SK-N-SH treated with all-trans-retinoic acid at 6 μM for 48 hours (cell line): ENCODE measurements around the gene RAPGEF5.

Source experiments
- ATAC-seq: fragments of 200-7000 bp; cut with Tn5 transposase; 3 replicates; pipeline ENCODE4 v1.9.1; 2020; ENCODE audit warnings: mild to moderate bottlenecking, moderate library complexity
- BACH2 ChIP-seq: fragments of 250-450 bp; sonication (Bioruptor Pico); IDR thresholded peaks from 2 replicates; pipeline ENCODE4 v1.9.0; 2021; ENCODE audit warnings: mild to moderate bottlenecking, borderline replicate concordance
- CSDC2 ChIP-seq: fragments of 250-450 bp; sonication (Bioruptor Pico); IDR thresholded peaks from 2 replicates; pipeline ENCODE4 v1.5.0; 2020; ENCODE audit warnings: mild to moderate bottlenecking, moderate library complexity
- GLIS3 ChIP-seq: fragments of 250-450 bp; sonication (Bioruptor Pico); IDR thresholded peaks from 2 replicates; pipeline ENCODE4 v1.5.0; 2020; ENCODE audit warnings: mild to moderate bottlenecking, moderate library complexity
- OSR1 ChIP-seq: fragments of 250-450 bp; sonication (Bioruptor Pico); IDR thresholded peaks from 2 replicates; pipeline ENCODE4 v1.8.0; 2022; ENCODE audit warnings: moderate library complexity, mild to moderate bottlenecking, inconsistent platforms
- PPARA ChIP-seq: fragments of 250-450 bp; sonication (Bioruptor Pico); IDR thresholded peaks from 2 replicates; pipeline ENCODE4 v1.5.0; 2020; ENCODE audit warnings: mild to moderate bottlenecking, borderline replicate concordance
- RARB ChIP-seq: fragments of 250-450 bp; sonication (Bioruptor Pico); IDR thresholded peaks from 2 replicates; pipeline ENCODE4 v1.8.0; 2021; ENCODE audit warnings: mild to moderate bottlenecking, moderate library complexity
- SNAI2 ChIP-seq: fragments of 250-450 bp; sonication (Bioruptor Pico); IDR thresholded peaks from 2 replicates; pipeline ENCODE4 v1.5.0; 2020; ENCODE audit warnings: mild to moderate bottlenecking, moderate library complexity
- TCF4 ChIP-seq: fragments of 250-450 bp; sonication (Bioruptor Pico); IDR thresholded peaks from 2 replicates; pipeline ENCODE4 v1.8.0; 2021; ENCODE audit warnings: mild to moderate bottlenecking, moderate library complexity, borderline replicate concordance
- TOX ChIP-seq: fragments of 250-450 bp; sonication (Bioruptor Pico); IDR thresholded peaks from 2 replicates; pipeline ENCODE4 v1.8.0; 2021; ENCODE audit warnings: mild to moderate bottlenecking, moderate library complexity, borderline replicate concordance
- ZC3H10 ChIP-seq: fragments of 250-450 bp; sonication (Bioruptor Pico); IDR thresholded peaks from 2 replicates; pipeline ENCODE4 v1.5.1; 2021; ENCODE audit warnings: mild to moderate bottlenecking, moderate library complexity
- ZFP3 ChIP-seq: fragments of 250-450 bp; sonication (Bioruptor Pico); IDR thresholded peaks from 2 replicates; pipeline ENCODE4 v1.5.0; 2020; ENCODE audit warnings: mild to moderate bottlenecking, moderate library complexity
- ZFP30 ChIP-seq: fragments of 450-650 bp; formaldehyde crosslinking; IDR thresholded peaks from 2 replicates; pipeline ENCODE4 v1.5.0; 2022; ENCODE audit warnings: mild to moderate bottlenecking, moderate library complexity
- ZNF565 ChIP-seq: fragments of 450-650 bp; formaldehyde crosslinking; conservative IDR thresholded peaks from 2 replicates; pipeline ENCODE4 v1.5.0; 2020; ENCODE audit warnings: low read depth, mild to moderate bottlenecking, moderate library complexity
- ZNF70 ChIP-seq: fragments of 450-650 bp; formaldehyde crosslinking; IDR thresholded peaks from 2 replicates; pipeline ENCODE4 v1.5.0; 2020; ENCODE audit warnings: mild to moderate bottlenecking, moderate library complexity
- ZNF8 ChIP-seq: fragments of 450-650 bp; formaldehyde crosslinking; IDR thresholded peaks from 2 replicates; pipeline ENCODE4 v1.5.0; 2020; ENCODE audit warnings: mild to moderate bottlenecking, moderate library complexity
- TF ChIP-seq, protein P1 (sequence below): fragments of 250-450 bp; sonication (Bioruptor Pico); IDR thresholded peaks from 2 replicates; pipeline ENCODE4 v1.5.0; 2020; ENCODE audit warnings: mild to moderate bottlenecking, moderate library complexity
- TF ChIP-seq, protein P2 (sequence below): fragments of 250-450 bp; sonication (Bioruptor Pico); IDR thresholded peaks from 2 replicates; pipeline ENCODE4 v1.8.0; 2020; ENCODE audit warnings: mild to moderate bottlenecking, moderate library complexity, borderline replicate concordance
- TF ChIP-seq, protein P3 (sequence below): fragments of 250-450 bp; sonication (Bioruptor Pico); IDR thresholded peaks from 2 replicates; pipeline ENCODE4 v1.5.1; 2021; ENCODE audit warnings: mild to moderate bottlenecking, moderate library complexity
- TF ChIP-seq, protein P4 (sequence below): fragments of 250-450 bp; sonication (Bioruptor Pico); IDR thresholded peaks from 2 replicates; pipeline ENCODE4 v1.5.1; 2020; ENCODE audit warnings: low read depth, mild to moderate bottlenecking, moderate library complexity
- TF ChIP-seq, protein P5 (sequence below): fragments of 250-450 bp; sonication (Bioruptor Pico); IDR thresholded peaks from 2 replicates; pipeline ENCODE4 v1.8.0; 2021; ENCODE audit warnings: low read depth, mild to moderate bottlenecking, moderate library complexity, borderline replicate concordance

The RAPGEF5 gene

DNA sequence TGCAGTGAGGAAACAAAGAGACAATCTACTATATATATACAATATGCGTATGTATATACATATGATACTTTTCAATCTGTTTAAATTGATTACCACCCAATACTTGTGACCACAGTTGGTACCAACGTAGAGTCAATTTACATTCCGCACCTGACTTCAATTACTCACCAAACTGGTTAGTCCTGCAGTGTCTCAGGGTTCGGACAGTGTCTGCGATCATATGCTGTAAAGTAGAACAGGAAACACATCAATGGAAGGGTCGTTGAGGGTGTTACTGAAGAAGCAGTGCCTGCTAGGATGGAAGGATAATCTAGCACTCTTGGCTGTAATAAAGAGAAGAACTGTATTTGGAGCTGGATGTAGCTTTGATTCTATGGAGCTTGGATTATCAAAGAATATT lies 231.5 kb downstream of the RAPGEF5 start:
- TF ChIP-seq SNAI2 (no peak), CSDC2 (CRISPR knock-in tag) (no peak), RARB (CRISPR knock-in tag) (no peak), BACH2 (CRISPR knock-in tag) (no peak), ZC3H10 (no peak), ZNF8 (CRISPR knock-in tag) (no peak), GLIS3 (no peak), PPARA (CRISPR knock-in tag) (no peak)
- TF ChIP-seq, protein P1, sequence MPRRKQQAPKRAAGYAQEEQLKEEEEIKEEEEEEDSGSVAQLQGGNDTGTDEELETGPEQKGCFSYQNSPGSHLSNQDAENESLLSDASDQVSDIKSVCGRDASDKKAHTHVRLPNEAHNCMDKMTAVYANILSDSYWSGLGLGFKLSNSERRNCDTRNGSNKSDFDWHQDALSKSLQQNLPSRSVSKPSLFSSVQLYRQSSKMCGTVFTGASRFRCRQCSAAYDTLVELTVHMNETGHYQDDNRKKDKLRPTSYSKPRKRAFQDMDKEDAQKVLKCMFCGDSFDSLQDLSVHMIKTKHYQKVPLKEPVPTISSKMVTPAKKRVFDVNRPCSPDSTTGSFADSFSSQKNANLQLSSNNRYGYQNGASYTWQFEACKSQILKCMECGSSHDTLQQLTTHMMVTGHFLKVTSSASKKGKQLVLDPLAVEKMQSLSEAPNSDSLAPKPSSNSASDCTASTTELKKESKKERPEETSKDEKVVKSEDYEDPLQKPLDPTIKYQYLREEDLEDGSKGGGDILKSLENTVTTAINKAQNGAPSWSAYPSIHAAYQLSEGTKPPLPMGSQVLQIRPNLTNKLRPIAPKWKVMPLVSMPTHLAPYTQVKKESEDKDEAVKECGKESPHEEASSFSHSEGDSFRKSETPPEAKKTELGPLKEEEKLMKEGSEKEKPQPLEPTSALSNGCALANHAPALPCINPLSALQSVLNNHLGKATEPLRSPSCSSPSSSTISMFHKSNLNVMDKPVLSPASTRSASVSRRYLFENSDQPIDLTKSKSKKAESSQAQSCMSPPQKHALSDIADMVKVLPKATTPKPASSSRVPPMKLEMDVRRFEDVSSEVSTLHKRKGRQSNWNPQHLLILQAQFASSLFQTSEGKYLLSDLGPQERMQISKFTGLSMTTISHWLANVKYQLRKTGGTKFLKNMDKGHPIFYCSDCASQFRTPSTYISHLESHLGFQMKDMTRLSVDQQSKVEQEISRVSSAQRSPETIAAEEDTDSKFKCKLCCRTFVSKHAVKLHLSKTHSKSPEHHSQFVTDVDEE (CRISPR knock-in tag), result no peak
- TF ChIP-seq, protein P2, sequence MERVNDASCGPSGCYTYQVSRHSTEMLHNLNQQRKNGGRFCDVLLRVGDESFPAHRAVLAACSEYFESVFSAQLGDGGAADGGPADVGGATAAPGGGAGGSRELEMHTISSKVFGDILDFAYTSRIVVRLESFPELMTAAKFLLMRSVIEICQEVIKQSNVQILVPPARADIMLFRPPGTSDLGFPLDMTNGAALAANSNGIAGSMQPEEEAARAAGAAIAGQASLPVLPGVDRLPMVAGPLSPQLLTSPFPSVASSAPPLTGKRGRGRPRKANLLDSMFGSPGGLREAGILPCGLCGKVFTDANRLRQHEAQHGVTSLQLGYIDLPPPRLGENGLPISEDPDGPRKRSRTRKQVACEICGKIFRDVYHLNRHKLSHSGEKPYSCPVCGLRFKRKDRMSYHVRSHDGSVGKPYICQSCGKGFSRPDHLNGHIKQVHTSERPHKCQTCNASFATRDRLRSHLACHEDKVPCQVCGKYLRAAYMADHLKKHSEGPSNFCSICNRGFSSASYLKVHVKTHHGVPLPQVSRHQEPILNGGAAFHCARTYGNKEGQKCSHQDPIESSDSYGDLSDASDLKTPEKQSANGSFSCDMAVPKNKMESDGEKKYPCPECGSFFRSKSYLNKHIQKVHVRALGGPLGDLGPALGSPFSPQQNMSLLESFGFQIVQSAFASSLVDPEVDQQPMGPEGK (CRISPR knock-in tag), result no peak
- TF ChIP-seq, protein P3, sequence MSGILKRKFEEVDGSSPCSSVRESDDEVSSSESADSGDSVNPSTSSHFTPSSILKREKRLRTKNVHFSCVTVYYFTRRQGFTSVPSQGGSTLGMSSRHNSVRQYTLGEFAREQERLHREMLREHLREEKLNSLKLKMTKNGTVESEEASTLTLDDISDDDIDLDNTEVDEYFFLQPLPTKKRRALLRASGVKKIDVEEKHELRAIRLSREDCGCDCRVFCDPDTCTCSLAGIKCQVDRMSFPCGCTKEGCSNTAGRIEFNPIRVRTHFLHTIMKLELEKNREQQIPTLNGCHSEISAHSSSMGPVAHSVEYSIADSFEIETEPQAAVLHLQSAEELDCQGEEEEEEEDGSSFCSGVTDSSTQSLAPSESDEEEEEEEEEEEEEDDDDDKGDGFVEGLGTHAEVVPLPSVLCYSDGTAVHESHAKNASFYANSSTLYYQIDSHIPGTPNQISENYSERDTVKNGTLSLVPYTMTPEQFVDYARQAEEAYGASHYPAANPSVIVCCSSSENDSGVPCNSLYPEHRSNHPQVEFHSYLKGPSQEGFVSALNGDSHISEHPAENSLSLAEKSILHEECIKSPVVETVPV (CRISPR knock-in tag), result no peak
- TF ChIP-seq, all 23 proteins: peak for 0
- no peak for ATAC-seq

DNA sequence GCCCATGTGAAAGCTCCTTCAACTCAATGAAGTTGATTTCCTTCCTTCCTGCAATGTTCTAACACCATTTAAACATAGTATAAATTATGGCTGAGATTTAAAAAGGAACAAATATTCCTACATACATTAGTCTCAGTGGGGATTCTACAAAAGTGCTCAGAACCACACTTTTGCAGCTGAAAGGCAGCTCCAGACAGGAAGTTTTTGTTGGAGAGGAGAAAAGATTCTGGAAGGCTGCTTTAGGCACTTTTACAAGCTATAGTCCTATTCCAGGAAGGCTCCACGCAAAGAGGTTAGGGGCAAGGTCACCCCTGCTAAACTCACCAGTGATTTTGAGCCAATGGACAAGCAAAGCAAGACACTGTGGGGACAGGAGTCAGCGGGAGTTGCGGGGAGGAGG lies 232.0 kb downstream of the RAPGEF5 start:
- ATAC-seq, result no peak
- no peak for TF ChIP-seq OSR1 (CRISPR knock-in tag)
- TF ChIP-seq TCF4 (CRISPR knock-in tag), result no peak
- no peak for TF ChIP-seq ZNF70 (CRISPR knock-in tag)
- no peak for TF ChIP-seq ZFP3

DNA sequence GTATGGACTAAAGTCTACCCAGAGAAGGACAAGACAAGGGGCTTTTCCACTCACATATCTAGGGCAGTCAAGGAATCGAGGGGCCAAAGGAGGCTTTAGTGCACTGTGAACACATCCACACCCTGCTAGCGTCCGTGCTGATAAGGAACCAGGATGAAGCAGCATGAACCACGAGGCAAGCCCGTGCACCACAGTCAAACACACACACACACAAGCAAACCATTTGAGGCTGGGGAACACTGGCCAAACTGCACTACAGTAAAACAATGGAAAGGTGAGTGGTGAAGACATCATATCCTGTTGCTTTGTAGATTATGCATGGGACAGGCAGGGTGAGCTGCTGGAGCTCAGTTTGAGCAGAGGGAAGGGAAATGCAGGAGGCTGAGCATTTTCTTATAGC lies 233.8 kb downstream of the RAPGEF5 start:
- TF ChIP-seq, protein P2 (CRISPR knock-in tag), result no peak
- no peak for TF ChIP-seq ZFP30 (CRISPR knock-in tag)
- TF ChIP-seq, protein P4, sequence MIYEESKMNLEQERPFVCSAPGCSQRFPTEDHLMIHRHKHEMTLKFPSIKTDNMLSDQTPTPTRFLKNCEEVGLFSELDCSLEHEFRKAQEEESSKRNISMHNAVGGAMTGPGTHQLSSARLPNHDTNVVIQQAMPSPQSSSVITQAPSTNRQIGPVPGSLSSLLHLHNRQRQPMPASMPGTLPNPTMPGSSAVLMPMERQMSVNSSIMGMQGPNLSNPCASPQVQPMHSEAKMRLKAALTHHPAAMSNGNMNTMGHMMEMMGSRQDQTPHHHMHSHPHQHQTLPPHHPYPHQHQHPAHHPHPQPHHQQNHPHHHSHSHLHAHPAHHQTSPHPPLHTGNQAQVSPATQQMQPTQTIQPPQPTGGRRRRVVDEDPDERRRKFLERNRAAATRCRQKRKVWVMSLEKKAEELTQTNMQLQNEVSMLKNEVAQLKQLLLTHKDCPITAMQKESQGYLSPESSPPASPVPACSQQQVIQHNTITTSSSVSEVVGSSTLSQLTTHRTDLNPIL, result no peak
- no peak for ATAC-seq

DNA sequence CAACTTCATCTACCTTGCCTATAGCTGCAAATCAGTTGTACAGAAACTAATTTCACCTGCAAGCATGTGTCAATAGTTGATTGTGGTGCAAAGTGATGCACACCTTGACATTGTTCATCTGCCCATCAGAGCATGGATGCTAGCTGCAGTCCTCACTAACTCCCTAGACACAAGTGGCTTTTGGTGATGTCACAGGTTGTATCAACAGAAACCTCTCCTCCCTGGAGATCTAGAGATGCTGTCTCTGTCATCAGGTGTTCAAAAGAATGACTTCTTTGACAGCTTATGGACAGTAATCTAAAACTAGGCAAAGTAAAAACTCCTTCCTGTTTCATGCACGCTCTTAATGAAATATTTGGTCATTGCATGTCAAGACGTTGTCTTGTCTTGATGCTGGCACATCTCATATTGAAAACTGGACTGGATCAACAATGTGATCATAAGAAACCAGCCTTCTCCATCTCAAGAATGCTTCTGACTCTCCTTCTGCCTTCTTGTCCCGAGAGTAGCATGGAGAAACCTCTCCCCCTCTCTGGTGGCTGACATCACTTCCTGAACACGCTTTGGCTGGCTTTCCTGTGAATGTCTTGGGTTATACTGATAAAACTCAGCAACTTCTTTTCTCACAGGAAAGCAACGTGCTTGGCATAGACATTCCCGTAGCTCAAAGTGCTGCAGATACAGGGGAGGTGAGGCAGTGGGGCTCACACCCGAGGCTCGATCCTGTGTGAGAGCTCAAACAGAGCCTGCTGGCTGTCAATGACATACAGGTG lies 235.1 kb downstream of the RAPGEF5 start:
- ATAC-seq, result no peak
- TF ChIP-seq, protein P5, sequence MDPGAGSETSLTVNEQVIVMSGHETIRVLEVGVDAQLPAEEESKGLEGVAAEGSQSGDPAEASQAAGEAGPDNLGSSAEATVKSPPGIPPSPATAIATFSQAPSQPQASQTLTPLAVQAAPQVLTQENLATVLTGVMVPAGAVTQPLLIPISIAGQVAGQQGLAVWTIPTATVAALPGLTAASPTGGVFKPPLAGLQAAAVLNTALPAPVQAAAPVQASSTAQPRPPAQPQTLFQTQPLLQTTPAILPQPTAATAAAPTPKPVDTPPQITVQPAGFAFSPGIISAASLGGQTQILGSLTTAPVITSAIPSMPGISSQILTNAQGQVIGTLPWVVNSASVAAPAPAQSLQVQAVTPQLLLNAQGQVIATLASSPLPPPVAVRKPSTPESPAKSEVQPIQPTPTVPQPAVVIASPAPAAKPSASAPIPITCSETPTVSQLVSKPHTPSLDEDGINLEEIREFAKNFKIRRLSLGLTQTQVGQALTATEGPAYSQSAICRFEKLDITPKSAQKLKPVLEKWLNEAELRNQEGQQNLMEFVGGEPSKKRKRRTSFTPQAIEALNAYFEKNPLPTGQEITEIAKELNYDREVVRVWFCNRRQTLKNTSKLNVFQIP (CRISPR knock-in tag), result no peak
- TF ChIP-seq ZNF565 (CRISPR knock-in tag) (no peak), ZNF8 (CRISPR knock-in tag) (no peak), TOX (CRISPR knock-in tag) (no peak), PPARA (CRISPR knock-in tag) (no peak), OSR1 (CRISPR knock-in tag) (no peak), TCF4 (CRISPR knock-in tag) (no peak), ZFP3 (no peak), ZNF70 (CRISPR knock-in tag) (no peak), RARB (CRISPR knock-in tag) (no peak), ZC3H10 (no peak), ZFP30 (CRISPR knock-in tag) (no peak), GLIS3 (no peak)
- TF ChIP-seq, protein P3 (CRISPR knock-in tag), result no peak
- TF ChIP-seq, protein P4, result no peak
